CD4-positive, alpha-beta T cell (primary cell): ENCODE measurements around the gene ZNF142. TPM values are rescaled to one million over a fixed set of nuclear protein-coding genes. Genes with fewer than 3 reads are reported as not detected.

Experiments used
- ATAC-seq: fragments of 200-7000 bp; cut with Tn5 transposase; one replicate; pipeline ENCODE4 v1.10.0; 2022; ENCODE audit warnings: mild to moderate bottlenecking; ENCODE audit not compliant: poor library complexity
- CTCF ChIA-PET: fragments of 350-600 bp; sonication (Branson Sonifier 250); formaldehyde crosslinking; loops from one replicate; lab custom pipeline; 2021; ENCODE audit warnings: antibody characterized with exemption, inconsistent platforms; lab: Charles Lee
- POLR2A ChIA-PET: fragments of 350-600 bp; sonication (Branson Sonifier 250); formaldehyde crosslinking; loops from one replicate; lab custom pipeline; 2021; ENCODE audit warnings: antibody characterized with exemption, inconsistent platforms; lab: Charles Lee
- DNase-seq, 14 experiments: peaks; one replicate each; pipeline ENCODE4 v3.0.0-alpha.2; 2013 to 2020; ENCODE audit warnings: mixed read lengths in 2 of 14
- H3K27ac ChIP-seq, 2 donors: one replicate each; pipeline versions ENCODE4 v1.5.1 to v1.7.0; 2013; ENCODE audit warnings: low read length in 2 of 2, low read depth in 1 of 2, mild to moderate bottlenecking in 1 of 2
- H3K27me3 ChIP-seq, 2 experiments: 1 replicate in 1 of 2; 2 replicates in 1 of 2; pipeline versions ENCODE4 v1.6.1 to v1.7.0; 2013; ENCODE audit warnings: low read length in 2 of 2, control low read depth in 1 of 2, mild to moderate bottlenecking in 1 of 2, moderate library complexity in 1 of 2; ENCODE audit not compliant: insufficient read depth in 2 of 2, control insufficient read depth in 1 of 2
- H3K36me3 ChIP-seq: one replicate; pipeline ENCODE4 v1.6.1; 2013; ENCODE audit warnings: low read length, control low read depth; ENCODE audit not compliant: insufficient read depth
- H3K4me1 ChIP-seq: one replicate; pipeline ENCODE4 v1.6.1; 2013; ENCODE audit warnings: low read length, control low read depth; ENCODE audit not compliant: insufficient read depth
- H3K4me3 ChIP-seq: one replicate; pipeline ENCODE4 v1.5.1; 2013; ENCODE audit warnings: mild to moderate bottlenecking, low read length, moderate library complexity
- H3K9me3 ChIP-seq, 2 experiments: 1 replicate in 1 of 2; 2 replicates in 1 of 2; pipeline versions ENCODE4 v1.6.1 to v1.7.0; 2013; ENCODE audit warnings: low read length in 2 of 2, mild to moderate bottlenecking in 2 of 2, control low read depth in 1 of 2, moderate library complexity in 1 of 2; ENCODE audit not compliant: control insufficient read depth in 1 of 2, insufficient read depth in 1 of 2
- H3K27ac Mint-ChIP-seq: one replicate; pipeline ENCODE4 v1.8.0; 2020; ENCODE audit warnings: mixed read lengths
- H3K27me3 Mint-ChIP-seq: one replicate; pipeline ENCODE4 v1.8.0; 2021; ENCODE audit warnings: mixed read lengths
- H3K36me3 Mint-ChIP-seq: one replicate; pipeline ENCODE4 v1.8.0; 2021; ENCODE audit warnings: low read depth, mixed read lengths
- H3K4me1 Mint-ChIP-seq: one replicate; pipeline ENCODE4 v1.8.0; 2021; ENCODE audit warnings: low read depth, mixed read lengths
- H3K4me3 Mint-ChIP-seq: one replicate; pipeline ENCODE4 v1.8.0; 2020; ENCODE audit warnings: mild to moderate bottlenecking, mixed read lengths
- H3K9me3 Mint-ChIP-seq: one replicate; pipeline ENCODE4 v1.8.0; 2020; ENCODE audit warnings: mixed read lengths
- intact Hi-C, 2 experiments: fragments of 100-400 bp; cut with DNase I in 1 of 2; cut with micrococcal nuclease in 1 of 2; formaldehyde crosslinking; loops; one replicate each; pipeline versions ENCODE4 v1.15.1 to v1.9.0; 2023 to 2025; cut with DNase I, micrococcal nuclease
- total RNA-seq, 174 experiments: library from RNA in 2 of 174; stranded (reverse) in 2 of 174; gene quantifications; one replicate each; pipeline ENCODE4 v1.2.3 and lab custom pipeline; 2021 to 2026
- TF ChIP-seq, protein P1 (sequence below): fragments of 200-600 bp; IDR thresholded peaks from one replicate; pipeline ENCODE4 v1.8.0; 2022; ENCODE audit warnings: antibody characterized with exemption, mild to moderate bottlenecking

ZNF142 gene
- total RNA-seq, 2 experiments from 2014 or later: 40.3 to 44.2 TPM

DNA sequence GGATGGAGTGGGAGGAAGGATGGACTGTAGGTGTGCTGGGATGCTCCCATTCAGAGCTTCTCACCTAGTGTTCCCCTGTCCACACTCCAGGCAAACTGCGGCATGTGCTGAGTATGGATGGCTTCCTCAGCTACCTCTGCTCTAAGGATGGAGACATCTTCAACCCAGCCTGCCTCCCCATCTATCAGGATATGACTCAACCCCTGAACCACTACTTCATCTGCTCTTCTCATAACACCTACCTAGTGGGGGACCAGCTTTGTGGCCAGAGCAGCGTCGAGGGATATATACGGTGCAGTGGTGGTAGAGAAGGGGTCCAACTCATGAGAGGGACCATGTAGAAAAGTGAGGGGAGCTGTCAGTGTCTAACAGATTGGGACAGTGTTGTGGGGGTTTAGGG lies 31.5 kb downstream of the ZNF142 start:
- no peaks in the 10 kb centered on the region for H3K9me3 ChIP-seq
- intact Hi-C loops: no loop called here
- H3K27me3 Mint-ChIP-seq: no peaks in the 10 kb centered on the region
- ChIA-PET POLR2A (interaction anchor here (1.1 kb wide), 1 partner anchor 9 kb away, joined by 3 read pairs; no protein-coding TSS in a partner anchor), CTCF (no interaction called here)
- H3K27ac ChIP-seq: no peak overlapping the region
- H3K27me3 ChIP-seq: no peaks in the 10 kb centered on the region
- no peak overlapping the region for H3K4me3 ChIP-seq
- ATAC-seq (no peak), DNase-seq (no peak)
- H3K4me1 Mint-ChIP-seq: peaks cover 4% of the 10 kb centered on the region
- TF ChIP-seq, protein P1, sequence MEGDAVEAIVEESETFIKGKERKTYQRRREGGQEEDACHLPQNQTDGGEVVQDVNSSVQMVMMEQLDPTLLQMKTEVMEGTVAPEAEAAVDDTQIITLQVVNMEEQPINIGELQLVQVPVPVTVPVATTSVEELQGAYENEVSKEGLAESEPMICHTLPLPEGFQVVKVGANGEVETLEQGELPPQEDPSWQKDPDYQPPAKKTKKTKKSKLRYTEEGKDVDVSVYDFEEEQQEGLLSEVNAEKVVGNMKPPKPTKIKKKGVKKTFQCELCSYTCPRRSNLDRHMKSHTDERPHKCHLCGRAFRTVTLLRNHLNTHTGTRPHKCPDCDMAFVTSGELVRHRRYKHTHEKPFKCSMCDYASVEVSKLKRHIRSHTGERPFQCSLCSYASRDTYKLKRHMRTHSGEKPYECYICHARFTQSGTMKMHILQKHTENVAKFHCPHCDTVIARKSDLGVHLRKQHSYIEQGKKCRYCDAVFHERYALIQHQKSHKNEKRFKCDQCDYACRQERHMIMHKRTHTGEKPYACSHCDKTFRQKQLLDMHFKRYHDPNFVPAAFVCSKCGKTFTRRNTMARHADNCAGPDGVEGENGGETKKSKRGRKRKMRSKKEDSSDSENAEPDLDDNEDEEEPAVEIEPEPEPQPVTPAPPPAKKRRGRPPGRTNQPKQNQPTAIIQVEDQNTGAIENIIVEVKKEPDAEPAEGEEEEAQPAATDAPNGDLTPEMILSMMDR: no peak
- H3K4me1 ChIP-seq: no peaks in the 10 kb centered on the region
- H3K27ac Mint-ChIP-seq: no peak overlapping the region
- H3K36me3 ChIP-seq: no peaks in the 10 kb centered on the region
- H3K36me3 Mint-ChIP-seq: peaks cover 4% of the 10 kb centered on the region
- no peaks in the 10 kb centered on the region for H3K9me3 Mint-ChIP-seq
- H3K4me3 Mint-ChIP-seq: no peak overlapping the region

DNA sequence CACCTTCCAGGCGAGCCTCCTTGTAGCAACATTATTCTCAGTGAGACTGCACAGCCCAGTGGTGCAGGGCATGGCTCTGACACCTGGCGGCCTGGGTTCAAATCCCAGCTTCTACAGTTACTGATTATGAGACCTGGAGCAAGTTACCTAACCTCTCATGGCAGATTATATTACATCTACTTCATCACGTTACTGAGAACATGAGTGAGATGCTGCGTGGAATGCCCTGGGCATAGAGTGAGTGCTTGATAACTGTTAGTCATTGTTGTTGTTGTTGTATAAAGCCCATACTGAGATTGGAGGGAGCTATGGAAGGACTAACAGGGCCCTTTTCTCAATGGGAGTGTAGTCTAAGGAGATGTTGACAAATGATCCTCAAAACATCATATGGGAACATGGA lies 33.1 kb downstream of the ZNF142 start:
- CTCF ChIA-PET: no interaction called here
- H3K36me3 ChIP-seq: no peaks in the 10 kb centered on the region
- no peak overlapping the region for H3K27ac Mint-ChIP-seq
- peaks cover 5% of the 10 kb centered on the region for H3K4me1 Mint-ChIP-seq
- H3K9me3 Mint-ChIP-seq: no peaks in the 10 kb centered on the region
- no peak overlapping the region for H3K4me3 Mint-ChIP-seq
- H3K27ac ChIP-seq: no peak overlapping the region
- H3K4me3 ChIP-seq: no peak overlapping the region
- TF ChIP-seq, protein P1: no peak
- POLR2A ChIA-PET: no interaction called here
- H3K27me3 ChIP-seq: no peaks in the 10 kb centered on the region
- intact Hi-C loops: no loop called here
- H3K9me3 ChIP-seq: no peaks in the 10 kb centered on the region
- H3K36me3 Mint-ChIP-seq: no peaks in the 10 kb centered on the region
- H3K4me1 ChIP-seq: no peaks in the 10 kb centered on the region
- H3K27me3 Mint-ChIP-seq: no peaks in the 10 kb centered on the region
- DNase-seq (no peak), ATAC-seq (no peak)

DNA sequence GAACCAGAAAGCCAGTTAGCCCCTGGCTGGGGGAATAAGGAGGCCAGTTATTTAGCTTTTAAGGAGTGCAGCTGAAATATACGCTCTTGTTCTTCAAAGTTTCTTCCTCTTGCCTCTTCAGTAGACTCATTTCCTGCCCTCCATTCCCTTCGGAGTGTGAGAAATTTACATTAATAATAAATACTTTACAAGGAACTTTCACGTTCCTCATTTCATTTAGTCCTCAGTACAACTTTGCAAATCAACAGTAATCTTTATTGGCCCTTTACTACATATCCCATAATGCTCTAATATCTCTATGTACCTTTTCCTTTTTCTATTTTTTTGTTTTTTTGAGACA lies 36.1 kb downstream of the ZNF142 start:
- H3K4me1 ChIP-seq: no peaks in the 10 kb centered on the region
- intact Hi-C loops: no loop called here
- no peaks in the 10 kb centered on the region for H3K36me3 Mint-ChIP-seq
- no peak for ATAC-seq
- H3K27me3 Mint-ChIP-seq: no peaks in the 10 kb centered on the region
- H3K4me3 ChIP-seq: no peak overlapping the region
- H3K4me3 Mint-ChIP-seq: no peak overlapping the region
- H3K9me3 ChIP-seq: no peaks in the 10 kb centered on the region
- no peaks in the 10 kb centered on the region for H3K36me3 ChIP-seq
- H3K27ac Mint-ChIP-seq: no peak overlapping the region
- no peaks in the 10 kb centered on the region for H3K27me3 ChIP-seq
- H3K4me1 Mint-ChIP-seq: peaks cover 5% of the 10 kb centered on the region
- ChIA-PET CTCF (no interaction called here), POLR2A (no interaction called here)
- H3K9me3 Mint-ChIP-seq: no peaks in the 10 kb centered on the region
- no peak overlapping the region for H3K27ac ChIP-seq
- DNase-seq: no peak
- TF ChIP-seq, protein P1: no peak
